GM19455 (cell line): ENCODE data around the gene TXN2.
"Not testable (repeated sequence)": the region's sequence is repeated elsewhere in the genome, so short reads cannot be mapped to it uniquely, and the experiment has no call there.

ENCODE experiments used
- ATAC-seq: cut with Tn5 transposase; IDR thresholded peaks from one replicate; pipeline ENCODE4 v1.9.1; 2021; ENCODE audit not compliant: unreplicated experiment

Gene TXN2

GRCh38 chr22:36456464-36456845, 25.0 kb downstream of the TXN2 start:
- ATAC-seq: no peak

GRCh38 chr22:36455571-36456463, 25.6 kb downstream of the TXN2 start:
- ATAC-seq: no peak

GRCh38 chr22:36454916-36455570, 26.4 kb downstream of the TXN2 start:
- peak; percentile 60 for ATAC-seq

- no peak for ATAC-seq
Observed at GRCh38 chr22:36453855-36454378, 27.5 kb downstream of the TXN2 start.

GRCh38 chr22:36452978-36453607, 28.3 kb downstream of the TXN2 start:
- ATAC-seq: not testable (repeated sequence)

- ATAC-seq: no peak
Observed at GRCh38 chr22:36452250-36452977, 29.0 kb downstream of the TXN2 start.

GRCh38 chr22:36450923-36451322, 30.5 kb downstream of the TXN2 start:
- not testable (repeated sequence) for ATAC-seq

GRCh38 chr22:36449596-36450175, 31.8 kb downstream of the TXN2 start:
- ATAC-seq: no peak

- ATAC-seq: no peak
Observed at GRCh38 chr22:36447632-36448031, 33.8 kb downstream of the TXN2 start.

GRCh38 chr22:36445158-36445668, 36.2 kb downstream of the TXN2 start:
- ATAC-seq: no peak

- ATAC-seq: no peak
Observed at GRCh38 chr22:36443198-36443770, 38.2 kb downstream of the TXN2 start.

GRCh38 chr22:36442506-36443197, 38.8 kb downstream of the TXN2 start:
- no peak for ATAC-seq

- ATAC-seq: no peak
Observed at GRCh38 chr22:36440429-36441002, 40.9 kb downstream of the TXN2 start.

- ATAC-seq: no peak
Observed at GRCh38 chr22:36439481-36440271, 41.8 kb downstream of the TXN2 start.

- no peak for ATAC-seq
Observed at GRCh38 chr22:36435516-36436415, 45.7 kb downstream of the TXN2 start.

- no peak for ATAC-seq
Observed at GRCh38 chr22:36433318-36434231, 47.9 kb downstream of the TXN2 start.
